Measurements from ENCODE around the gene TEKT1. TPM values are rescaled to one million over a fixed set of nuclear protein-coding genes. Genes with fewer than 3 reads are reported as not detected.
"Not testable (repeated sequence)": the region's sequence is repeated elsewhere in the genome, so short reads cannot be mapped to it uniquely, and the experiment has no call there.

Gene TEKT1
- total RNA-seq, 2 donors from 2014 or later = 0.37 TPM; not detected in 1

DNA sequence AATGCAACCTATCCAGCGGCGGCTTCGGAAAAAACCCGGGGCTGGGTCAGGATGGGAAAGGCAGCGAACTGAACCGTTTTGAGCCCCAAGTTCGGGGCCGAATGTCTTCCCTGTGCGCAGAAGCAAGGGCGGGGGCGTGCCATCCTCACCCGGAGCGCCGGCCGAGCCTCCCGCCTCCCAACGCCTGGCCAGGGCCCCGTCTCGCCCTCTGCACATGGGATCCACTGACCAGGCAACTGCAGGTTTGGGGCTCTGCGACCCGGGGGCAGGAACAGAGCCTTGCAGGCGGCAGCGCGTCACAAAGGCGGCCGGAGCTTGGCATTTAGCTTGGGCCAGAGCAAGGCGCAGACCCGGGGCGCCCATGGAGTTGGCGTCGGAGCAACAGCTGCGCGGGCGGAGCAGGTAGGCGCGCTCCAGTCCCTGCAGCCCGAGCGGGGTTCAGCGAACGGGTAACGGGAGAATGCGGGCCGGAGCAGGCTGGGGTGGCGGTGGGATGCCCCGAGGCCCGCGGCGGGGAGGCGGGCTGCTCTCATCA lies 55.6 kb downstream of the TEKT1 start, which contains the start of gene FBXO39:
FBXO39 (plus strand) TSS at position 345 of the 535 bp plus-strand sequence. CDS start 3,654 bp downstream, outside the sequence.
- Mint-ChIP-seq H3K4me3 (no peak within 1 kb of the TSS), H3K27ac (no peak within 1 kb of the TSS), H3K36me3 (ENCODE audit: low read depth) (peaks cover 7% of the 10 kb centered on the region), H3K27me3 (no peaks in the 10 kb centered on the region), H3K4me1 (no peaks in the 10 kb centered on the region)
- no peak for ATAC-seq
- H3K9me3 ChIP-seq (ENCODE audit: control insufficient read depth, low read length, poor library complexity, severe bottlenecking) = peaks cover 3% of the 10 kb centered on the region
- DNase-seq = no peak

- ATAC-seq; H3K27ac Mint-ChIP-seq; H3K9me3 ChIP-seq (ENCODE audit: control insufficient read depth, low read length, poor library complexity, severe bottlenecking); H3K27me3 Mint-ChIP-seq; H3K4me3 Mint-ChIP-seq; H3K36me3 Mint-ChIP-seq (ENCODE audit: low read depth); H3K4me1 Mint-ChIP-seq; DNase-seq: not testable (repeated sequence)
Observed at GRCh38 chr17:6774906-6775305, 56.6 kb downstream of the TEKT1 start.

- Mint-ChIP-seq H3K27ac (no peak overlapping the region), H3K4me3 (no peak overlapping the region), H3K27me3 (no peaks in the 10 kb centered on the region), H3K36me3 (ENCODE audit: low read depth) (peaks cover 18% of the 10 kb centered on the region), H3K4me1 (no peaks in the 10 kb centered on the region)
- peaks cover 17% of the 10 kb centered on the region for H3K9me3 ChIP-seq (ENCODE audit: control insufficient read depth, low read length, poor library complexity, severe bottlenecking)
- ATAC-seq = no peak
- DNase-seq = no peak
Observed at GRCh38 chr17:6772016-6772415, 59.5 kb downstream of the TEKT1 start.

GRCh38 chr17:6768447-6768846 lies 63.1 kb downstream of the TEKT1 start:
- peaks cover 14% of the 10 kb centered on the region for H3K9me3 ChIP-seq (ENCODE audit: control insufficient read depth, low read length, poor library complexity, severe bottlenecking)
- Mint-ChIP-seq H3K36me3 (ENCODE audit: low read depth) (peaks cover 32% of the 10 kb centered on the region), H3K27me3 (no peaks in the 10 kb centered on the region), H3K4me3 (no peak overlapping the region), H3K4me1 (no peaks in the 10 kb centered on the region), H3K27ac (no peak overlapping the region)
- DNase-seq = no peak
- ATAC-seq = no peak

GRCh38 chr17:6761779-6762178 lies 69.8 kb downstream of the TEKT1 start:
- Mint-ChIP-seq H3K27ac (no peak overlapping the region), H3K4me1 (peaks cover 16% of the 10 kb centered on the region), H3K36me3 (ENCODE audit: low read depth) (peaks cover 31% of the 10 kb centered on the region), H3K27me3 (no peaks in the 10 kb centered on the region), H3K4me3 (no peak overlapping the region)
- no peak for ATAC-seq
- no peaks in the 10 kb centered on the region for H3K9me3 ChIP-seq (ENCODE audit: control insufficient read depth, low read length, poor library complexity, severe bottlenecking)
- no peak for DNase-seq

DNA sequence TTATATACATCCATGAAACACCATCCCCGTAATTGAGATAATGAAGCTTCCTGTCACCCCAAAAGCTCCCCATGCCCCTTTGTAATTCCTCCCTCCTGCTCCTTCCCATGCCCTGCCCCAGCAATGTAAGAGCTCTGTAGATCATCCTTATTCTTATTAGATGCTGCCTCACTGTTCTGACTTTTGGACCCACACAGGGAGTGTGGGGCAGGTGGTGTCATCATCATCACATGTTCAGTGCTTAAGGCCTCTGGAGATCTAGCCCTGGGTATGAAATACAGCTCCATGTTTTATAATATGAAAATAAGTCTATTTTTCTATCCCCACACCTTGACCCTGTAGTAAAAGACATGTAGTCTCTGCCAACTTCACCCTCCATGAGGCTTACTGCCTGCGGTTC lies 73.8 kb downstream of the TEKT1 start:
- Mint-ChIP-seq H3K4me3 (no peak overlapping the region), H3K27ac (peak overlapping the region; percentile 96), H3K27me3 (no peaks in the 10 kb centered on the region), H3K4me1 (peaks cover 24% of the 10 kb centered on the region), H3K36me3 (ENCODE audit: low read depth) (peaks cover 15% of the 10 kb centered on the region)
- ATAC-seq (no peak), DNase-seq (no peak)
- H3K9me3 ChIP-seq (ENCODE audit: control insufficient read depth, low read length, poor library complexity, severe bottlenecking) = no peaks in the 10 kb centered on the region

GRCh38 chr17:6756425-6757031 lies 75.0 kb downstream of the TEKT1 start:
- Mint-ChIP-seq H3K4me3 (peak overlapping the region; percentile 100), H3K4me1 (peaks cover 27% of the 10 kb centered on the region), H3K27ac (peak overlapping the region; percentile 96), H3K36me3 (ENCODE audit: low read depth) (peaks cover 12% of the 10 kb centered on the region), H3K27me3 (no peaks in the 10 kb centered on the region)
- no peaks in the 10 kb centered on the region for H3K9me3 ChIP-seq (ENCODE audit: control insufficient read depth, low read length, poor library complexity, severe bottlenecking)
- DNase-seq (no peak), ATAC-seq (peak; percentile 25)

GRCh38 chr17:6755731-6756184 lies 75.8 kb downstream of the TEKT1 start, which contains the start of gene XAF1:
Gene XAF1 (plus strand): TSS chr17:6756046. CDS start chr17:6756079, 33 bp downstream.
- no peaks in the 10 kb centered on the region for H3K27me3 Mint-ChIP-seq
- no peaks in the 10 kb centered on the region for H3K9me3 ChIP-seq (ENCODE audit: control insufficient read depth, low read length, poor library complexity, severe bottlenecking)
- peak in 1 of 3 donors; percentile 13 for DNase-seq
- H3K4me1 Mint-ChIP-seq = peaks cover 27% of the 10 kb centered on the region
- H3K36me3 Mint-ChIP-seq (ENCODE audit: low read depth) = peaks cover 12% of the 10 kb centered on the region
- peak within 1 kb of the TSS; percentile 96 for H3K27ac Mint-ChIP-seq
- peak; percentile 84 for ATAC-seq
- H3K4me3 Mint-ChIP-seq = peak within 1 kb of the TSS; percentile 100

- H3K27me3 Mint-ChIP-seq = no peaks in the 10 kb centered on the region
- peaks cover 26% of the 10 kb centered on the region for H3K4me1 Mint-ChIP-seq
- peak overlapping the region; percentile 96 for H3K27ac Mint-ChIP-seq
- DNase-seq (no peak), ATAC-seq (no peak)
- peak overlapping the region; percentile 100 for H3K4me3 Mint-ChIP-seq
- no peaks in the 10 kb centered on the region for H3K9me3 ChIP-seq (ENCODE audit: control insufficient read depth, low read length, poor library complexity, severe bottlenecking)
- H3K36me3 Mint-ChIP-seq (ENCODE audit: low read depth) = peaks cover 10% of the 10 kb centered on the region
Observed at GRCh38 chr17:6755281-6755680, 76.2 kb downstream of the TEKT1 start.

- Mint-ChIP-seq H3K27me3 (no peaks in the 10 kb centered on the region), H3K4me3 (no peak overlapping the region), H3K4me1 (peaks cover 25% of the 10 kb centered on the region), H3K27ac (no peak overlapping the region), H3K36me3 (ENCODE audit: low read depth) (peaks cover 9% of the 10 kb centered on the region)
- DNase-seq (no peak), ATAC-seq (no peak)
- H3K9me3 ChIP-seq (ENCODE audit: control insufficient read depth, low read length, poor library complexity, severe bottlenecking) = no peaks in the 10 kb centered on the region
Observed at GRCh38 chr17:6753546-6753945, 78.0 kb downstream of the TEKT1 start.

DNA sequence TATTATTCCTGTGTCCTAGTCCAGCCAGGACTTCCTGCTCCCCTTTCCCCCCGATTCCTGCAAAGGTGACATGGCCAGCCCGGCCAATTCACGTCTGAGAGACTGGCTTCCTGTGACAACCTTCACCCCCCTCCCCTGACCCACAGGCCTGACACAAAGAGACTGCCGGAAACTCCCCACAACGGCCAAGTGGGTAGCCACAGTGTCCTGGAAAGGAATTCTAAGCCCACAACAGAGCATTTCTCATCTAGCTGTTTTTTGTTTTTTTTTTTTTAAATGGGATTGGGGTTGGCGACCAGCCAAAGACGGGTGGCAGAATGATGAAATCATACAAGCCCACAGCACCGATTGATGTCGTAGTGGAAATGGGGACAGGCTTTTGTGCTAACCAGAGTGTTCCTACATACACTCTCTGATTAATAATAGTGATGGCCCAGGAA lies 78.5 kb downstream of the TEKT1 start:
- H3K9me3 ChIP-seq (ENCODE audit: control insufficient read depth, low read length, poor library complexity, severe bottlenecking) = no peaks in the 10 kb centered on the region
- H3K4me1 Mint-ChIP-seq = peaks cover 22% of the 10 kb centered on the region
- no peak for DNase-seq
- no peak for ATAC-seq
- peak overlapping the region; percentile 19 for H3K4me3 Mint-ChIP-seq
- no peaks in the 10 kb centered on the region for H3K27me3 Mint-ChIP-seq
- peak overlapping the region; percentile 66 for H3K27ac Mint-ChIP-seq
- peaks cover 4% of the 10 kb centered on the region for H3K36me3 Mint-ChIP-seq (ENCODE audit: low read depth)

DNA sequence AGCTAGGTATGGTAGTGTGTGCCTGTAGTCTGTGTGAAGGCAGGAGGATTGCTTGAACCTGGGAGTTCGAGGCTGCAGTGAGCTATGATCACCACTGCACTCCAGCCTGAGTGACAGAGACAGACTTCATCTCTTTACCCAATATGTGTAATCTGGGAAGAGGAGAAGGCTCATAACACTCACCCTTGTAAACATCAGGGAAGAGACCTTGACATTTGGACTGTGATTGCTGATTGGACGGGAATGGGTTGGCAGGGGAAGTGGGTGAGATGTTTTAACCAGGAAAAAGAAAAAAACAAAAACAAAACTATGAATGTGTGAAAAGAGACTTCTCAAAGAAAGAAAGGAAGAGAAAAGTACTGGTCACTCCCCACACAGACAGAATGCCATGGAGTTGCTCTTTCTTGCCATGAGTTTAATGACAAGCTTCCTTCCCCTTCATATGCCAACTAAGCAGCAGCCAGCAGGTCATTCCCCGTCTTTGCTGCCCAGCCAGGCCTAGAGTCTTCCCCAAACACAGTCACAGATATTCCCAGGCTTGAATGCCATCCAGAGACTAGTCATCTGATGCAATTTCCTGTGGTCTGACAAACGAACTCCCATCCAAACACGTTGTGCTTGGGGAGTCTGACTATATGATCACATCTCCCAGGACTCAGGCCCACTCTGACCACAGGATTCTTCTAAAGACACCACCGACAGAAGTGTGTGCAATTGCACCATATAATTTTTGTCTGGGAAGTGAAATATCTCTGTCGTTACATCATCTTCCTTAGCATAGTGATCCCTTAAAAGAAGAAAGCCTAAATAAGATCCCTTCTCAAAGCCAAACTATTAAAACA lies 79.2 kb downstream of the TEKT1 start:
- Mint-ChIP-seq H3K4me3 (no peak overlapping the region), H3K36me3 (ENCODE audit: low read depth) (peaks cover 2% of the 10 kb centered on the region), H3K4me1 (peaks cover 17% of the 10 kb centered on the region), H3K27ac (peak overlapping the region; percentile 66), H3K27me3 (no peaks in the 10 kb centered on the region)
- no peak for ATAC-seq
- no peak for DNase-seq
- H3K9me3 ChIP-seq (ENCODE audit: control insufficient read depth, low read length, poor library complexity, severe bottlenecking) = no peaks in the 10 kb centered on the region

DNA sequence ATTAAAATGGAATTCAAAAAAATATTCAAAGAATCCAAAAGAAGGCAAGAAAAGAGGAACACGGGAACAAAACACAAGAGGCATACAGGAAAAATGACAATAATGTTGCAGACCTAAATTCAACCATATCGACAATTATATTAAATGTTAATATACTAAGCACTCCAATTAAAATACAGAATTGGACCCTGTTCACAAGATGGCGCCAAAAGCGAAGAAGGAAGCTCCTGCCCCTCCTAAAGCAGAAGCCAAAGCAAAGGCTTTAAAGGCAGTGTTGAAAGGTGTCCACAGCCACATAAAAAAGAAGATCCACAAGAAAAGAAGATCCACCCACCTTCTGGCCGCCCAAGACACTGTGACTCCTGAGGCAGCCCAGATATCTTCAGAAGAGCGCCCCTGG lies 82.0 kb downstream of the TEKT1 start:
- no peak for ATAC-seq

More for the DNA sequence above, 82.0 kb downstream of the TEKT1 start:
- Mint-ChIP-seq H3K27ac (no peak overlapping the region), H3K4me3 (no peak overlapping the region), H3K36me3 (ENCODE audit: low read depth) (no peaks in the 10 kb centered on the region), H3K27me3 (peaks cover 14% of the 10 kb centered on the region), H3K4me1 (peaks cover 4% of the 10 kb centered on the region)
- H3K9me3 ChIP-seq (ENCODE audit: control insufficient read depth, low read length, poor library complexity, severe bottlenecking) = no peaks in the 10 kb centered on the region
- no peak for DNase-seq

Data from T-helper 17 cell (primary cell).